ENCODE data around the gene ZNF827.
A peak's percentile ranks its signal among the peaks of the same experiment; 100 is the strongest.

ZNF827 gene

GRCh38 chr4:145938618-145939440 is at the start of gene ZNF827:
ZNF827 (minus strand) TSS chr4:145938823; CDS start chr4:145938407, 416 bp downstream.
- FAIRE-seq = no peak
- DNase-seq (ENCODE audit: low spot score) = peak; percentile 53

- DNase-seq (ENCODE audit: low spot score) = no peak
These were observed 45.9 kb upstream of the ZNF827 start for GRCh38 chr4:145984563-145984962.

GRCh38 chr4:145982791-145983190 is 44.2 kb upstream of the ZNF827 start:
- DNase-seq (ENCODE audit: low spot score) (no peak), FAIRE-seq (no peak)

More at GRCh38 chr4:145984563-145984962, 45.9 kb upstream of the ZNF827 start:
- no peak for FAIRE-seq

GRCh38 chr4:145979160-145979559 is 40.5 kb upstream of the ZNF827 start:
- FAIRE-seq (no peak), DNase-seq (ENCODE audit: low spot score) (no peak)

- FAIRE-seq (no peak), DNase-seq (ENCODE audit: low spot score) (no peak)
These were observed 38.1 kb upstream of the ZNF827 start for GRCh38 chr4:145976680-145977079.

- FAIRE-seq = no peak
- no peak for DNase-seq (ENCODE audit: low spot score)
These were observed 21.4 kb upstream of the ZNF827 start for GRCh38 chr4:145960012-145960411.

- FAIRE-seq = no peak
- DNase-seq (ENCODE audit: low spot score) = no peak
These were observed 18.7 kb upstream of the ZNF827 start for GRCh38 chr4:145957302-145957701.

- DNase-seq (ENCODE audit: low spot score) = peak; percentile 12
- FAIRE-seq = no peak
These were observed 17.8 kb upstream of the ZNF827 start for GRCh38 chr4:145956288-145956890.

GRCh38 chr4:145954924-145955339 is 16.3 kb upstream of the ZNF827 start:
- FAIRE-seq (peak; percentile 82), DNase-seq (ENCODE audit: low spot score) (peak; percentile 86)

GRCh38 chr4:145951931-145952330 is 13.3 kb upstream of the ZNF827 start:
- DNase-seq (ENCODE audit: low spot score) (no peak), FAIRE-seq (no peak)

- DNase-seq (ENCODE audit: low spot score) = no peak
- FAIRE-seq = no peak
These were observed 7.0 kb upstream of the ZNF827 start for GRCh38 chr4:145945431-145946155.

GRCh38 chr4:145944886-145945285 is 6.3 kb upstream of the ZNF827 start:
- no peak for FAIRE-seq
- DNase-seq (ENCODE audit: low spot score) = no peak

GRCh38 chr4:145939856-145940255 is 1.2 kb upstream of the ZNF827 start:
- peak; percentile 30 for FAIRE-seq
- DNase-seq (ENCODE audit: low spot score) = peak; percentile 4

- DNase-seq (ENCODE audit: low spot score) (no peak), FAIRE-seq (no peak)
These were observed 773 bp upstream of the ZNF827 start for GRCh38 chr4:145939441-145939750.

- DNase-seq (ENCODE audit: low spot score) (peak; percentile 3), FAIRE-seq (no peak)
These were observed 532 bp downstream of the ZNF827 start for GRCh38 chr4:145937971-145938611.

- FAIRE-seq (no peak), DNase-seq (ENCODE audit: low spot score) (peak; percentile 48)
These were observed 1.4 kb downstream of the ZNF827 start for GRCh38 chr4:145936997-145937901.

GRCh38 chr4:145936142-145936996 is 2.3 kb downstream of the ZNF827 start:
- FAIRE-seq = no peak
- peak; percentile 48 for DNase-seq (ENCODE audit: low spot score)

- FAIRE-seq = no peak
- DNase-seq (ENCODE audit: low spot score) = peak; percentile 9
These were observed 3.1 kb downstream of the ZNF827 start for GRCh38 chr4:145935253-145936141.
